NCI-H1092 treated with DMSO at 0.1 percent for 48 hours (cell line): ENCODE measurements around the gene CREBZF.
"Not testable (repeated sequence)": the region's sequence is repeated elsewhere in the genome, so short reads cannot be mapped to it uniquely, and the experiment has no call there.

ENCODE experiments used
- DNase-seq: peaks from one replicate; lab custom pipeline; 2025; lab: John Stamatoyannopoulos, UW

CREBZF gene

DNA sequence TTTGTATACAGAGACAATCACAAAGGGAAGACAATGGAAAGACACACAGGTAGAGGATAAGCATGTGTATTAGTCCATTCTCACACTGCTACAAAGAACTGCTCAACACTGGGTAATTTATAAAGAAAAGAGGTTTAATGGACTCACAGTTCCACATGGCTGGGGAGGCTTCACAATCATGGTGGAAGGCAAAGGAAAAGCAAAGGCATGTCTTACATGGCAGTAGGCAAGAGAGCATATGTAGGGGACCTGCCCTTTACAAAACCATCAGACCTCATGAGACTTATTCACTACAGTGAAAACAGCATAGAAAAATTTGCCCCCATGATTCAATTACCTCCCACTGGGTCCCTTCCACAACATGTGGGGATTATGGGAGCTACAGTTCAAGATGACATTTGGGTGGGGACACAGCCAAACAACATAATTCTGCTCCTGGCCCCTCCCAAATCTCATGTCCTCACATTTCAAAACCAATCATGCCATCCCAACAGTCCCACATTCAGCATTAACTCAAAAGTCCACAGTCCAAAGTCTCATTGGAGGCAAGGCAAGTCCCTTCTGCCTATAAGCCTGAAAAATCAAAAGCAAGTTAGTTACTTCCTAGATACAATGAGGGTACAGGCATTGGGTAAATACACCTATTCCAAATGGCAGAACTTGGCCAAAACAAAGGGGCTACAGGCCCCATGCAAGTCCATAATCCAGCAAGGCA lies 6.2 kb upstream of the CREBZF start:
- DNase-seq, result not testable (repeated sequence)

DNA sequence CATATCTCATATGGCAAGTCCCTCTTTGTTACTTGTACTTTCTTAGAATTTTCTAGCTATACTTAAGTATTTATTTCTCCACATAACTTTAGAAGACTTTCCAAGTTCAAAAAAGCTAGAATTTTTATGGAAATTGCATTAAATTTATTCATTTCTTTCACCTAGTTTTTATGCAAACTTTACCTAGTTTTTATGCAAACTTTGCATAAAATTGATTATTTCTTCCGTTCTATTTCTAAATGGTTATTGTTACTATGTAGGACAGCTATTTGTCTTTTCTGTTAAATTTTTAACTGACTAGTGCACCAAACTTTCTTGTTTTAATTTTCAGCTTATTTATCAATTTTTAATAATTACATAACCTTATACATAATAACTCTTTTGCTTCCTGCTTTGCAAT lies 3.2 kb upstream of the CREBZF start:
- DNase-seq, result no peak

DNA sequence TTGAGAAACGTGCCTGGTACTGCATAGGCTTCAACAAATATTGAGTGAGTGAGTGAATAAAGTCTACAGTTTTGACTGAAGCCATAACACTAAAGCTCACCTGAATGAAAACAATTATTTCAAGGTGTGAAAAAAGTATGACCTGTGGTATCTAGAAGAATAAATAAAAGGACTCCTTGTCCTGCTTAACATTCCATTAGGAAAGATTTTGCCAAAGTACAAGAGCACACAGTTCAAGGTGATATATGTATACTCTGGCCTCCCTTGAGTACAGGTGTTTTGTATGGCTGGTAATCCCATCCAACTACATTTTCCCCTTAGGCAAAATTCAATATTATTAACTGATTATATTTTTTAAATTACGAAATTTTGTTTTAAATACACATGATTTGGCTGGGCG lies 1.8 kb upstream of the CREBZF start:
- no peak for DNase-seq

DNA sequence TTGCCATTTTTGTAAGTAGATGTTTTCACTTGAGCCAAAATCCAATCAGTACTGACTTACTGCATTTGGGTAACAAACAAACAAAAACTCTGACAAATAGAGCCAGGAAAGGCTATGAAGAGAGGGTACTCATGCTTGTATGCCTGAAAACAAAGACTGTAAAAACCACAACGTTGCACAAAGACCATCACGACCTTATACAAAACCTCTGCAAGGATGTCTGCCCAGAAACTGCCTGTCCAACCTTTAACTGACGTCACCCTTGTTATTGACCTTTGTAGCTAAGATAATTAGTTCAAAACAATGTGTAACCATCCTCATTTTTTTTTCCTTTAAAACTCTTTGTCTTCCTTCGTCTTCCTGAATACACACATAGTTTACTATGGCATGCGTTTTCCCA lies 804 bp upstream of the CREBZF start:
- DNase-seq, result no peak

DNA sequence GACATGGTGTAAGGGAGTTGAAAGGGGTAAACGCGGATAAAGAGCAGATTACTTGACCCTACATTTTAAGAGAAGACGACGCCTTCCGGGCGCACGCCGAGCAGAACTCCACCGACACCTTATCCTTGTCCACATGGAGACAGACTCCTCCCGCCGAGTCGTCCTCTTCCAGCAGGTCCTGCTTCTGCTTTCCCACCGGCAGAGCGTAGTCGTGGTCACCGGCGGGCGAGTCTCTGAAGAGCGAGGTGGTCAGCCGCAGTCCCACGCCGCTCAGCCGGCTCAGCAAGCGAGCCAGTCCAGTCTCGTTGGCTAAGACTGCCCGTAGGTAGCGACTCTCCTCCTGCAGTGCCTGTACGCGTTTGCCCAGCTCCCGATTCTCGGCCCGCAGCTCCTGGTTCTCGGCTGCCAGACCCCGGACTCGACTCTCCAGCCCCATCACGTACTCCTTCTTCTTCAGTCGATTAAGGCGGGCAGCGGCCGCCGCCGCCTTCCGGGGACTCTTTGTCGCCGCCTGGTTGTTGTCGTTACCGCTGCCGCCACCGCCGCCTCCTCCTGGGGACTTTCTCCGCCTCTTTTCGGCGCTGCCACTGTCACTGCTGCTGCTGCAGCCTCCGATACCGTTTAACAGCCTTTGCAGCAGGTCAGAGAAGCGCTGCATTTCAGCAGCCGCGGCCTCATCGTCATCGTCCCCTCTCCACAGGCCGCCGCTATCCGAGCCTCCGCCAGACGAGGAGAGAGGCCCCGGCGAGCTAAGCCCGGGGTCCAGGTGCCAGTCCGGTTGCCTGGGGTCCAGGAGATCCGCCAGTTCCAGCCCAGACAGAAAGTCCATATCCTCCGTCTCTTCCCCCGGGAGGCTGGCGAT lies 945 bp downstream of the CREBZF start:
- peak; percentile 78 for DNase-seq

DNA sequence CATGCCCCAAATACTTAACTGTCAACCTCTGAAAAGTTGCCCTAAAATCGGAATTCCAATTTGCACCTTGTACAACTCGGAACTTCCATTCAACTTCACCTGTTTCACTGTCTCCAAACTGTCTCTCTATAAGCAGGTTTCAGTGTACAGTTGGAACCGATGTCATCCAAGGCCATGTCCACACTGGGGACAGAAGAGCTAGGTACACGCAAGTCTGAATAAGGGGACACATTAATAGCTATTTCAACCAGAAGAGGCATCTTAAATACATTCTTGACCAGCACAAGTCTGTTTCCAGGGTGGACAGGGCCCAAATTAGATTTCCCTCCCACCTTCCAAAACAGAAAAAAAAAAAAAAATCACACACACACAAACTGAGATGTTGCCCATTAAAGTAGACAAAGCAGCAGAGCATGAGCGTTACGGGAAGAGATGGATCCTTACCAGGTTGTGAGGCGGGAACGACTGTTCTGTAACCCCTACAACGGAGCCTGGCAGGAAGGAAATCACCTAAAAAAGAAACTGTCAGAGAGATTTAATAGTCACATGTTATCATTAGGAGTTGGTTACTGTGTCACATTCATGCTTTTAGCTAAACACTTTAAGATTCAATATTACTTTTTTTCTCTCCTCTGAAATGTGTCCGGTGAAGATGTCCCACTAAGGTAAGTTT lies 1.7 kb downstream of the CREBZF start:
- peak; percentile 12 for DNase-seq

DNA sequence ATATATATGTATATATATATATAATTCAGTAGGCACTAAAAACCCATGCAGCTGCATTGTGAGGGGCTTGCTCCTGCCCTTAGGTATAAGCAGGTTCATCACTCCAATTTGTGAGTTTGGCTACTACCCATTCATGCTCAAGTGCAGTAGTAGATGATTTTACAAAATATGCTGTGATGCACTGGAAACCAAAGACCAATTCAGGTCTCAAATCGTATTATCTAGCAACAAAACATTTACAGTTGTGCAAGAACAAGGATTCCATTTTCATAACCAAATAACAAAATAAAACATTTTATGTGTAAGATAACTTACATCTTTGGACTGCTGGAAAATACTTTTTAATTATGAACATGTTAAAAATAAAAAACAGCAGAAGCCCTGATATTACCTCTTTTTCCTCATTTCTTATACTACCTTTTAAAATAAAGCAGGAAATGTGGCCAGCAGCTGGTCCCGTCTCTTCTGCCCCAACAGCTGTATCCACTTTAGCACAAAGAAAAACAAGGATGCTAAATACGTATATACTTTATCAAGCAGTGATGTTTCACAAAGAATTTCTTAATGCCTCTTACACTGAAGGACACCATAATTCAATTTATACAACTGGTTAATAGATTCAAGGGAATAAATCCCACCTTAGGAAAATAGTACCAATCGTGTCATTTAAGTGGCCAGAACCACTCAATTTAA lies 2.8 kb downstream of the CREBZF start:
- DNase-seq, result no peak

DNA sequence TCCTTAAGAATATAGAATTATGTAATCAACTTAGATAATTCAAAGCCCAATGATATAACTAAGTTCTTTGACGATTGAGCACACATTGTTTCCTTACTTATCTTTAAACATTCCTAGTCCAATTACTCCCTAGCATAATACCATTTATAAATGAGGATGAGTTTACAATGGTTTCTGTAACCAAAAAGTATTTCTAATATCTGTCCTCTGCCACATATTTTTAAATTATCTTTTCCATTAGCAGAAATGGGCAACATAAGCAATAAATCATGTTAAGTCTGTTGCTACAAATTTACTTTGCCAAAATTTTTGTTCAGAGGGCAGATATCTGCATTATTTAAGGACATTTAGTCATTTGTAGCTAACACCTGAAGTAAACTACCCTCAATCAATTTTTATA lies 6.7 kb downstream of the CREBZF start:
- DNase-seq, result no peak

DNA sequence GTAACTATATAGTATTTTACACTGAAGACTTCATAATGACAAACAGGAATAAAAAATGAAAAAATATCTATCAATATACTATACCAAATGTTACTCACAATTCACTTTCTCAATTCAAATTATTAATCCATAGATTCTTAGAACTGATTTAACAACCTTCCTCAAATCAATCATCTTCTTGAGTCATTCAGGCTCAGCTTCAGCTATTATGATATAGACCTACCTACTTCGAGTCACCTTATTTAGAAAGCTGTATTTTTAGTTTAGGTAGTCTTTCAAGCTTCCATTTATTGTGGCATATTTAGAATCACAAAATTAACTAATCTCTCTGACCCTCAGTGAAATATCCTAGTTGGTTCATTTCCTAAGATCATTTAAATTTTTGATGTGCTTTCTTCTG lies 8.2 kb downstream of the CREBZF start:
- DNase-seq, result no peak

DNA sequence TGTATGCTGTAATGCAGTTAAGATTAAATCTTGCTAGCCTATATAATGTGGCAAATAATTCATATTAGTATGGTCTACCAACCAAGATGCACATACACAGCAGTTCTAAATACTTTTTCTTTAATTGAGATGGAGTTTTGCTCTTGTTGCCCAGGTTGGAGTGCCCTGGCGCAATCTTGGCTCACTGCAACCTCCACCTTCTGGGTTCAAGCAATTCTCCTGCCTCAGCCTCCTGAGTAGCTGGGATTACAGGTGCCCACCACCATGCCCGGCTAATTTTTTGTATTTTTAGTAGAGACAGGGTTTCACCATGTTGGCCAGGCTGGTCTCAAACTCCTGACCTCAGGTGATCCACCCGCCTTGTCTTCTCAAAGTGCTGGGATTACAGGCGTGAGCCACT lies 10.6 kb downstream of the CREBZF start:
- not testable (repeated sequence) for DNase-seq

DNA sequence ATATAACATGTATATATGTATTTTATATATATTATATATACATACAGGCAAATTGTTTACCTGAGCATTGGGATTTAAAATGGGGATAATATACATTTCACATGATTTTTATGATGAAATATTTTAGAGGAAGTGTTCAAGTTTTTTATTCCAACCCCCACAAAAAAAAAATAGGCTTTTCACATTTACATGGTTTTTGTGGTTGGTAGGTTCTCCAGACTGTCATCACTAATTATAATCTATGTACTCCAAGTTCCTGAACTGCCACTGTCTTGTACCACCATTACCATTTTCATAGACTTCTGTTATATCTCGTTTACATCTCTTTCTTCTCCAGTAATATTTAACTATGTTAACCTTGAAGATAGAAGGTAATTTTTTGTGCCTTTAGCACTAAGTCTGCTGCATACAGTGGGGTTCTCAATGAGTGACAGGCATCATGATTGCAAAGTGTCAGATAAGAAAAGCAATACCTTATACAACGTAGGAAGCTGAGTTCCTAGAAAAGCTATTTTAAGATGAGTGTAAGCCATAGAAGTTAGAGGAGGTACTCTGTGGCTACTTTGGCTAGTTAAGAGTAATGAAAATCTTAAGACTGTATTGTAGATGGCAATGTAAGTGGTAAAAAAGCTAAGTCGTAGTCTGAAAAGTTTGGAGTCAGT lies 12.0 kb downstream of the CREBZF start:
- no peak for DNase-seq

DNA sequence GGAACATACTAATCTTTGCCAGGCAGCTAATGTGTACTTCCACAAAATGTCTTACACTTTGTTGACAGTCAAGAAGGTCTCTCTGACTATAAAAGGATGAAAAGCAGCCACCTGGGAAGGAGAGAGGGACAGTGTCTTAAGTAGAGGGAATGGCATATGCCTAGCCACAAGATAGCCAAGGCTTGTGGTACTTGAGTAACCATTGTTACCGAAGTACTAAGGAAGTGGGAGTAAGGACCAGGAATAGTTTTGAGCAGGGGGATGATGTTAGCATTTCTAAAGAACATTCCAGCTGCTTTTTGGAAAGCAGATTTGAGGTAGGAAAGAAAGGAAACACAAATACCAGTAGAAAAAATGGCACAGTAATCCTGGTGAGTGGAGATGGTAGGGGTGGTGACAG lies 13.8 kb downstream of the CREBZF start:
- DNase-seq, result no peak

DNA sequence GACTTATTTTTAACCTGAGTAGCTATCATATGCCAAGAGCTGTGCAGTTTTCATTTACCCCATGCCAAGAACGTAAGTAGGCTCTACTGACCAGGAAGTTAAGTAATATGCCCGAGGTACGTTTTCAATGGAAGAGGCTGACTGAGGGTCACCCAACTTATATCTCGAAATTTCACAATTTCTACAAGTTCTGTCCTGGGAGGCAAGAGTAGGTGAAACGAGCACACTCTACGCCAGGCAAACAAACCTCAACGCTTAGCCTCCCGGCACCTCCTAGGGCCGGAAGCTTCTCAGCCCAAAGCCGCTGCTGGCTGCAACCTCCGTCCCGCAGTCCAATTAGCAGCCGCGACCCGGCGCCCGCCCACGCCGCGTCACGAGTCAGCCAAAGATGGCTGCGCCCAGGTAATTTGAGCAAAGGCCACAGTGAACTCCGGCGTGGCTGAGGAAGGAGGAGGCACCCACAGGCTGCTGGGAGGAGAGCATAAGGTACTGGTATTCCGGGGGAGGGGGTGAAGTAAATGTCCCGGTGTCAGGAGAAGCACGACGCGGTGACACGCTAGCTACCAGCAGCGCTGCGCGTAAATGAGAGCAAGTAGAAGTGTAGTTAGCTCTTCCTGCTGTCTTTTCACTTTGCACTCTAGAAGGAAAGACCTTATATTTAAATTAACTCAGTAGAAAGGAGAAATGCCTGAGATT lies 17.2 kb downstream of the CREBZF start, which contains the start of gene TMEM126A:
Gene TMEM126A (plus strand): TSS at position 364 of the 696 bp plus-strand sequence. CDS start 2,289 bp downstream, outside the sequence.
- DNase-seq, result peak; percentile 91

DNA sequence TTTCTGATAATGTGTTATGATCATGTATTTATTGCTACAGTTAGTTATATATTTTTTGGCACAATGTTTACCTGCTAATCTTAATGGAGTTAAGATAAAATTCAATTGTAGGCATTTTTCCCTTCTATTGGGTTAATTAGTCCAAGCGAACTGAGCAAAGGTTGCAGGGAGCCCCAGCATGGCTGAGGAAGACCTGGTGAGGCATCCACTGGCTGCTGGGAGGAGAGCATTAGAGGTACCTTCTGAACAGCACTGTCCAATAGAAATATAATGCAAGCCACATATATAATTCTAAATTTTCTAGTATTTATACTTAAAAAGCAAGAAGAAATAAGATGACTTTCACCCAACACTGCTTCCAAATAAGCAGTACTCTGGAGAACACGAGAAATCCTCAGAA lies 17.9 kb downstream of the CREBZF start:
- DNase-seq, result no peak

DNA sequence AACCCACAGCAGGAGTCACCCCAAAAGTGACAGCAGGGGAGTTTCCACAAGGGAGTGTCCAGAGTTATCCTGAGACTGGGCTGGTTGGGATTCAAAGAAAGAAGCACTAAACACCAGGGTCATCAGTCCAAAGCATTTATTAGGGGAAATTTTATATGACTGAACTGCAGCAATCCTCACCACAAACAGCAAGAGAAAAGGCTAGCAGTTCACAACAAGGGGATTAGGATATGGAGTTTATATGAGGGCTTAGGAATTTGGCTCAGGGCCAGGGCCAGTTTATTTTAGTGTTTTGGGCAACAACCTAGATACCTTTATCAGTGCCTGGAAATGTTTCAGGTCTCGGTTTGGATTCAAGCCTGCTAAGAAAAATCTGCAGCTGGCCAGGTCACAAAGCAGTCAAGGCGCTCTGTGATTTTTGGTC lies 21.7 kb downstream of the CREBZF start:
- DNase-seq, result no peak

DNA sequence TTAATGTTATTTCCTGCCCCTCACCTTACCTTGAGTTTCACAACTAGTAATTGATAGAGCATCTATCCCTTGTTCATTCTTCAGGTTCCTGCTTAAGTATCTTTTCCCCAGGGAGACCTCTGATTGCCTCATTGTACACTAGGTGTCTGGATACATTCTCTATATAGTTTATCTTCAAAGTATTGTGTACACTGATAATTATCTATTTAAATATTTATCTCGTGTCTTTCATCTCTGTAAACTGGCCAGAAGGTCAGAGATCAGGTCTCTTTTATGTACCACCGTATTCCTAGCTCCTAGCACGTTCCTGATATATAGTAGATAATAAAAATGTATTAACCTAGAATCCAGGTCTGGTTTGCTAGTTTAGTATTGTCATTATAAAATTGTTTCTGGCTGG lies 30.2 kb downstream of the CREBZF start:
- DNase-seq, result no peak

DNA sequence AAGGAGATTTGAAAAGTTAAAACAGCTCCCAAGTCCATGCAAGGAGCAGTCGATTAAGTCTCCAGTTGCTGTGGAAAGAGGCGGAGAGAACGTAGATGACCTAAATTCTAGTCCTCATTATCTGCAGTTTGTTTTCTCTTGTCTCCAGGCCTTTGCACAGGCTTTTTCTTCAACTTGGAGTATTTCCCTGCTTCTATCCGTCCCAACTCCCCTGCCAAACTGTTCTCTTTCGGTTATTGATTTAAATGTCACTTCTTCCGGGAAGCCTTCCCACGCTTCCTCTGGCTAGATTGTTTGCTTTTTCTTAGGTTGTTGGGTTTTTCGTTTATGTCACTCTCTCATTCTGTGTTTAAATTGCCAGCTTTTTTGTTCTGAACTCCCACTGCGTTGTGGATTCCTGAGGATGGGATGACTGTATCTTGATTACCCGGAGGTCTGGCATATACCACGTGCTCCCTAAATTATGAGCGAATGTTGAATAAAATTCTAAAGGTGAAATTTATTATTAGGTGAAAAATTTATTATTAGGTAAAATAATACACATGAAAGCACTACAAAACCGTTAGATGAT lies 36.1 kb downstream of the CREBZF start:
- DNase-seq, result no peak

DNA sequence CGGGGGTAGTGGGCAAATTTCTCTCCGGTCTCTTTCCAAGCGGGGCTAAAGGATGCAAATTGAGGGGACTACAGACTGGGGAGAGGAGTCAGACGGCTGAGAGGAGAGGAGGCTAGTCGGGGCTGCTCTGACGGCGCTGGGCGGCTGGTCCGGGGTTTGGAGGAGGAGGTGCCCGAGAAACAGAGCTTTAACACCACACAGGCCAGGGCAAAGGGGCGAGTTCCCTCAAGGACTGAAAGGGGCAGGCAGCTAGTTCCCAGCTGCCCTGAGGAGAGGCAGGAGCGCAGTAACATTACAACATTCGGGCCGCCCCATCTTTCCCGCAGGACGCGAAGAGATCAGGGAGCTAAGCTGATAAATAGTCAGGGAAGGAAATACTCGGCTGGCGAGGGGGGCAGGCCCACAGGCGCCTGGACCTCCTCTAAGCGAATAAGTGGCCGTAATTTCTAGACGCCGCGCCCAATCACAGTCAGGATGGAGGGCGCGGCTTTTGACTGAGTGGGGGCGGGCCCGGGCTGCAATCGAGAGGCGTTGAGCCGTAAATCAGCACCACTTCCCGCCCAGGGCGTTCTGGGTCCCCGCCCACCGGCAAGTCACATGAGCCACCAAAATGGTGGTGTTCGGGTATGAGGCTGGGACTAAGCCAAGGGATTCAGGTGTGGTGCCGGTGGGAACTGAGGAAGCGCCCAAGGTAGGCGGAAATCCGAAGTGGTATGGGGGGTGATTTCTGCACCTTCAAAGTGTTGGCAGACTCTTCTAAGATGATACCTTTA lies 36.7 kb downstream of the CREBZF start, which contains the start of gene TMEM126B:
Gene TMEM126B (plus strand): TSS at position 596 of the 773 bp plus-strand sequence. CDS start 15 bp downstream, at position 611.
- DNase-seq, result peak; percentile 99

DNA sequence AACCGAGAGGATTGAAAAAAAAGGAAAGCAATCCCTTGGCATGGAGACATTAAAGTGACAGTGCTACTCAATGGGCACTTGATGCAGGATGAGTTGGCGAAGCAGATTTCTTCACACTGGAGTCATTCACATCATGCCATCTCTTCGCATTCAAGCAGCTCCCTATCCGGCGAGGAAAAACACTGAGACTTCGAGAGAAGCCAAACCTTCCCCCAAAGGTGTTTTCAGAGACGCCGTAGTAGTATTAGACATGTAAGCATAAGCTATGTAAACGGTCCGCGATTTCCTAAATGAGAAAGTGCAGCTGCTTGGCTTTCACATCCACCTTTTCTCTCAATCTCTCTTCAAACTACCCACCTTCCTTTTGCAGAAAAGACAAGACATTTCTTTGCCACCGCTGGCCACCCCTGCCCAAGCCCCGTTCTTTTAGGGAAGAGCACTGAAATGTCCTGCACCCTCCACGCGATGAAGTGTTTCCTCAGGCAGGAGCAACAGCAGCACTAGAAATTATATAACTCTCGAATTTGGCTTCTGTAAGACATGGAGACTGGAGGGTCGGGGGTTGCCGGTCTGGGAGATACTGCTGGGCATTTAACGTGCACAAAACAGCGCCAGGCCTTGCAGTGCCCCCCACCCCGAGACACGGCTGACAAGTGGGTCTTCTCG lies 37.5 kb downstream of the CREBZF start, which contains the start of gene DLG2:
Gene DLG2 (minus strand): TSS at position 13 of the 666 bp plus-strand sequence.
- DNase-seq, result peak; percentile 77
